ENCODE results near the gene APBA3.

Gene APBA3

GRCh38 chr19:3723883-3724282 is 37.6 kb downstream of the APBA3 start:
- no peak for TF ChIP-seq CTCF (IDR thresholded peaks at IDR 0.05; ENCODE audit: control extremely low read depth, extremely low read depth, low read depth, missing control alignments)

GRCh38 chr19:3723110-3723488 is 38.4 kb downstream of the APBA3 start:
- CTCF ChIA-PET: no interaction called here
- DNase-seq (ENCODE audit: extremely low spot score): no peak
- POLR2A ChIA-PET: no interaction called here
- TF ChIP-seq CTCF (IDR thresholded peaks at IDR 0.05; ENCODE audit: control extremely low read depth, extremely low read depth, low read depth, missing control alignments): no peak

More at GRCh38 chr19:3723883-3724282, 37.6 kb downstream of the APBA3 start:
- ChIA-PET POLR2A (no interaction called here), CTCF (interaction anchor here (1.1 kb wide), 1 partner anchor 58 kb away, joined by 5 read pairs; no protein-coding TSS in a partner anchor)
- DNase-seq (ENCODE audit: extremely low spot score): no peak

- CTCF ChIA-PET: no interaction called here
- POLR2A ChIA-PET: no interaction called here
- DNase-seq (ENCODE audit: extremely low spot score): no peak
- no peak for TF ChIP-seq CTCF (IDR thresholded peaks at IDR 0.05; ENCODE audit: control extremely low read depth, extremely low read depth, low read depth, missing control alignments)
These were observed 38.9 kb downstream of the APBA3 start for GRCh38 chr19:3722443-3723109.

GRCh38 chr19:3721887-3722442 is 39.5 kb downstream of the APBA3 start:
- ChIA-PET POLR2A (interaction anchor here (0.6 kb wide), 1 partner anchor 430 kb away, joined by 5 read pairs; no protein-coding TSS in a partner anchor), CTCF (no interaction called here)
- no peak for TF ChIP-seq CTCF (IDR thresholded peaks at IDR 0.05; ENCODE audit: control extremely low read depth, extremely low read depth, low read depth, missing control alignments)
- DNase-seq (ENCODE audit: extremely low spot score): no peak

GRCh38 chr19:3721131-3721886 is 40.2 kb downstream of the APBA3 start:
- ChIA-PET POLR2A (interaction anchor here (0.6 kb wide), 1 partner anchor 429 kb away, joined by 5 read pairs; no protein-coding TSS in a partner anchor), CTCF (interaction anchor here (0.6 kb wide), 1 partner anchor 40 kb away, joined by 3 read pairs; the partner anchor contains the start of gene APBA3)
- TF ChIP-seq CTCF (IDR thresholded peaks at IDR 0.05; ENCODE audit: control extremely low read depth, extremely low read depth, low read depth, missing control alignments): no peak
- peak; percentile 91 for DNase-seq (ENCODE audit: extremely low spot score)

GRCh38 chr19:3720349-3720917 is 41.1 kb downstream of the APBA3 start:
- POLR2A ChIA-PET: no interaction called here
- TF ChIP-seq CTCF (IDR thresholded peaks at IDR 0.05; ENCODE audit: control extremely low read depth, extremely low read depth, low read depth, missing control alignments): no peak

More at GRCh38 chr19:3720349-3720917, 41.1 kb downstream of the APBA3 start:
- CTCF ChIA-PET: interaction anchor here (1.1 to 3.6 kb wide), 5 partner anchors 10 to 60 kb away, joined by 3 to 19 read pairs (median 5); no protein-coding TSS in a partner anchor
- no peak for DNase-seq (ENCODE audit: extremely low spot score)
